HUES48 (cell line): Measurements from ENCODE around the gene GORASP2.
"Not testable (repeated sequence)": the region's sequence is repeated elsewhere in the genome, so short reads cannot be mapped to it uniquely, and the experiment has no call there.

Experiments used
- H3K27ac ChIP-seq: one replicate; pipeline ENCODE4 v1.7.0; 2013; ENCODE audit warnings: low read depth, low read length, inconsistent platforms
- H3K27me3 ChIP-seq: 2 replicates; pipeline ENCODE4 v1.6.1; 2013; ENCODE audit warnings: mild to moderate bottlenecking, low read length; ENCODE audit not compliant: control insufficient read depth, insufficient read depth
- H3K36me3 ChIP-seq: 2 replicates; pipeline ENCODE4 v1.6.1; 2013; ENCODE audit warnings: low read length; ENCODE audit not compliant: control insufficient read depth, insufficient read depth
- H3K4me1 ChIP-seq: 2 replicates; pipeline ENCODE4 v1.6.1; 2013; ENCODE audit warnings: mild to moderate bottlenecking, low read length; ENCODE audit not compliant: control insufficient read depth, insufficient read depth
- H3K4me3 ChIP-seq: 2 replicates; pipeline ENCODE4 v1.5.1; 2013; ENCODE audit warnings: mild to moderate bottlenecking, low read depth, low read length
- H3K9ac ChIP-seq: 2 replicates; pipeline ENCODE4 v1.6.1; 2013; ENCODE audit warnings: mild to moderate bottlenecking, low read depth, low read length, moderate library complexity
- H3K9me3 ChIP-seq: 2 replicates; pipeline ENCODE4 v1.6.1; 2013; ENCODE audit warnings: low read length; ENCODE audit not compliant: control insufficient read depth, insufficient read depth

GORASP2 gene

DNA sequence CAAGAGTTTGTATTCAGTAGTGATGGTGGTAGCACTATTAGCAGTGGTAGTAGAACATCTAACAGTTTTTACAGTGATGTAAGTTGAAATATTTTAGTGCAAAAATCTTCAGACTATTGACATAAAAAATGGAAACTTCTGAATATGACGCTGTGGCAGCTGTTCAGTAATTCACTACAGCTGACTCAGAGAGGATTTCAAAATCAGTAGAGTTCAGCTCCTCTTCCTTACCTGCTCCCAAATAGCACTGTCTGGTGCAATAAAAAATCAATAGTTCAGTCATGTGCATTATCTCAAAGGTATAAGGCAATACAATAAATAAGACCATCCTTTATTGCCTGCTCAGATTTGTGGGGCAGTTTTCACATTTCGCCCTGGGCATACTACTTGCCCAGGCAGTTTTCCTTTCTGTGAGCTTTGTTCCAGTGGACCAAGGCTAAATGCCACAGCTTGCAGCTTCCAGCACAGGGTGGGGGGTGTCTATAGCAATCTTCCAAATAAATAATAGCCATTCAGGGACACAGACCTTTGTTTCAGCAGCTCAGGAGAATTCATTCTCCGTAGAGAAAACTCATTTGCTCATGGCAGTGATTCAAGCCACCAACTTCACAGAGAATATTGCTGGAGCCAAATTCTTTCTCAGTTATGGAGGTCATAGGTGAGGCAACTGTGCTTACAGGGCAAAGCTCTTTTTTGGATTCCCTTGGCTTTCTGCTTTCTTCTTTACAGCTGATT lies 33.9 kb upstream of the GORASP2 start:
- H3K9me3 ChIP-seq = no peaks in the 10 kb centered on the region
- H3K4me1 ChIP-seq = peaks cover 4% of the 10 kb centered on the region; the same call in 1 of the 2 replicates
- no peak overlapping the region for H3K4me3 ChIP-seq
- H3K27ac ChIP-seq = no peak overlapping the region
- no peaks in the 10 kb centered on the region for H3K27me3 ChIP-seq
- no peaks in the 10 kb centered on the region for H3K36me3 ChIP-seq
- no peak overlapping the region for H3K9ac ChIP-seq

DNA sequence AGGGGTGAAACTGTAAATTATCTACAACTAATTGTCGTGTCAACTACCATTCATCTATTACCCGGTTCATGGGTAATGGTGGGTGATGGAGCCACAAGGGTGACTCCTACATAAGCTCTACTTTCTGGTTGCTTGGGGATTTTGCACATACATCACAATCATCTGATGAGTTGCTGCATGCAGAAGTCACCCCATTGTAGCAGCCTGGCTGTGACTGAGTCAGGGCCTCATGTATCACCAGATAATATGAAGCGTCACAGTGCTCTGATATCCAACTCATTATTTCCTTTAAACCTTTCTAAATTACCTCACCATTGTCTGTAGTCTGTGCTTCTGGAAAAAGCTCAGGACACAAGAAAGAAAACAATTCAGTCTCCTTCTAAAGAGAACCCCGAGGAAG lies 32.4 kb upstream of the GORASP2 start:
- Histone ChIP-seq H3K9me3 (no peaks in the 10 kb centered on the region), H3K27ac (no peak overlapping the region), H3K4me3 (no peak overlapping the region), H3K9ac (no peak overlapping the region), H3K27me3 (no peaks in the 10 kb centered on the region), H3K4me1 (no peaks in the 10 kb centered on the region), H3K36me3 (no peaks in the 10 kb centered on the region)

DNA sequence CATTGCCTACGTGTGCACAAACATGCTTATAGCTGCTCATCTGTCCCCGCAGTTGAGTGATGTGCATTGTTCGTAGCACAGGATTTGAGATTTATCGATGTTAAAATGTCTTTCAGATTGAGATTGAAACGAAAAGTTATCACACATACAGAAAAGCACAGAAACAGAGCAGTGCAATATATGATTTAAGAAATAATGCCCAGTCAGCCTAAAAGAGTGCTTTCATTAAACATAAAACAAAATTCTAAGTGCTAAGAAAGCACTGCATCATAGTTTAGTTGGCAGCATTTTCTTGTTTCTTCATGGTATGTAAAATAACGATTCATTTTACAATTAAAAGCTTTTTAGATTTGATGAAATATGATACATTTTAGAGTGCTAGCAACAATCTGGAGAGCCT lies 31.9 kb upstream of the GORASP2 start:
- no peaks in the 10 kb centered on the region for H3K36me3 ChIP-seq

DNA sequence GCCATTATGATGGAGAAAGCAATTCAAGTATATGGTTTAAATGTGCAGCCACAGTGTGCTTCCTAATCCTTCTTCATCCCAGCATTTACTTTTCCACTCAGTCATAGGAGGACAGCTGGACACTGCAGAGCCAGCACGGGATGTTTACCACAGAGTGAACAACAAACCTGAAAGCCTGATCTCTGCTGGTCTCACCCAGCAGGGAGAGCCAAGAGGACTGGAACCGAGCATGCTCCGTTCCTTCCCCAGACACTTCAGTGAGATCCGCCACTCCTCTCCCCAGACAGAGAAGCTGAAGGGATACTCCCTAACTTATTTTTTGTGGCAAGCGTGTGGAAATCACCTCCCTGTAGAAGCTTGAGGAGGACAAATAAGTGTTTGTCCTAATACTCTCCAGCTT lies 23.2 kb upstream of the GORASP2 start:
- H3K9ac ChIP-seq = no peak overlapping the region
- no peaks in the 10 kb centered on the region; the same call in 1 of the 2 replicates for H3K4me1 ChIP-seq
- no peaks in the 10 kb centered on the region for H3K27me3 ChIP-seq
- no peaks in the 10 kb centered on the region for H3K36me3 ChIP-seq
- H3K27ac ChIP-seq = no peak overlapping the region
- no peak overlapping the region for H3K4me3 ChIP-seq
- peaks cover under 1% of the 10 kb centered on the region; the same call in 1 of the 2 replicates for H3K9me3 ChIP-seq

More for the DNA sequence above, 31.9 kb upstream of the GORASP2 start:
- Histone ChIP-seq H3K4me3 (no peak overlapping the region), H3K27ac (no peak overlapping the region), H3K27me3 (no peaks in the 10 kb centered on the region), H3K4me1 (no peaks in the 10 kb centered on the region), H3K9ac (no peak overlapping the region), H3K9me3 (no peaks in the 10 kb centered on the region)

DNA sequence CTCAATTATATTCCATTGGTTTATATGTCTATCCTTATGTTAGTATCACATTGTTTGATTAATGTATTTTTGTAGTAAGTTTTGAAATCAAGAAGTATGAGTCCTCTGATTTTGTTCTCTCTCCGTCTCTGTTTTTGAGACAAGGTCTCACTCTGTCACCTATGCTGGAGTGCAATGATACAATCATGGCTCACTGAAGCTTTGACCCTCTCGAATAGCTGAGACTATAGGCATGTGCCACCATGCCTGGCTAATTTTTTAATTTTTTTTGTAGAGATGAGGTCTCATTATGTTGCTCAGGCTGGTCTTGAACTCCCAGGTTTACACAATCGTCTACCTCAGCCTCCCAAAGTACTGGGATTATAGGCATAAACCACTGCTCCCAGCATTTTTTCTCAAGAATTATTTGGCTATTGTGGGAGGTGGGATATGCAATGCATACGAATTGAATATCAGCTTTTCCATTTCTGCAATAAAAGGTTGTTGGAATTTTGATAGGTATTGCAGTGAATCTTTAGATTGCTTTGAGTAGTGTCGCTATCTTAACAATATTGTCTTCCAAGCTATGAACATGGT lies 17.7 kb upstream of the GORASP2 start:
- H3K9ac ChIP-seq = no peak overlapping the region
- no peaks in the 10 kb centered on the region for H3K27me3 ChIP-seq
- peaks cover 15% of the 10 kb centered on the region; the same call in 1 of the 2 replicates for H3K9me3 ChIP-seq
- H3K4me1 ChIP-seq = no peaks in the 10 kb centered on the region
- H3K36me3 ChIP-seq = no peaks in the 10 kb centered on the region
- no peak overlapping the region for H3K27ac ChIP-seq
- no peak overlapping the region for H3K4me3 ChIP-seq

DNA sequence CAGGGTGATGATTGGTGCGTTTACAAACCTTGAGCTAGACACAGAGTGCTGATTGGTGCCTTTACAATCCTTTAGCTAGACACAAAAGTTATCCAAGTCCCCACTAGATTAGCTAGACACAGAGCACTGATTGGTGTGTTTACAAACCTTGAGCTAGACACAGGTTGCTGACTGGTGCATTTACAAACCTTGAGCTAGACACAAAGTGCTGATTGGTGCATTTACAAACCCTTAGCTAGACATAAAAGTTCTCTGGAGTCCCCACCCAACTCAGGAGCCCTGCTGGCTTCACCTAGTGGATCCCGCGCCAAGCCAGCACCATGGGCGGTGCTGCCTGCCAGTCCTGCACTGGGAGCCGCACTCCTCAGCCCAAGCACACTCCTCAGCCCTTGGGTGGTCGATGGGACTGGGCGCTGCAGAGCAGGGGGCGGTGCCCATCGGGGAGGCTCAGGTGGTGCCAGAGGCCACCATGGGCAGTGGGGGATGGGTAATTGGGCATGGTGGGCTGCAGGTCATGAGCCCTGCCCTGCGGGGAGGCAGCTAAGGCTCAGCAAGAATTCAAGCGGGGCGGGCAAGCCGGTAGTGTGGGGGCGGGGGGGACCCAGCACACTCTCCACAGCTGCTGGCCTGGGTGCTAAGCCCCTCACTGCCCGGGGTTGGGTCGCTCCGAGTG lies 13.9 kb upstream of the GORASP2 start:
- H3K4me3 ChIP-seq, H3K9ac ChIP-seq, H3K27ac ChIP-seq, H3K27me3 ChIP-seq, H3K4me1 ChIP-seq, H3K36me3 ChIP-seq: not testable (repeated sequence)
- peaks cover 35% of the 10 kb centered on the region for H3K9me3 ChIP-seq

DNA sequence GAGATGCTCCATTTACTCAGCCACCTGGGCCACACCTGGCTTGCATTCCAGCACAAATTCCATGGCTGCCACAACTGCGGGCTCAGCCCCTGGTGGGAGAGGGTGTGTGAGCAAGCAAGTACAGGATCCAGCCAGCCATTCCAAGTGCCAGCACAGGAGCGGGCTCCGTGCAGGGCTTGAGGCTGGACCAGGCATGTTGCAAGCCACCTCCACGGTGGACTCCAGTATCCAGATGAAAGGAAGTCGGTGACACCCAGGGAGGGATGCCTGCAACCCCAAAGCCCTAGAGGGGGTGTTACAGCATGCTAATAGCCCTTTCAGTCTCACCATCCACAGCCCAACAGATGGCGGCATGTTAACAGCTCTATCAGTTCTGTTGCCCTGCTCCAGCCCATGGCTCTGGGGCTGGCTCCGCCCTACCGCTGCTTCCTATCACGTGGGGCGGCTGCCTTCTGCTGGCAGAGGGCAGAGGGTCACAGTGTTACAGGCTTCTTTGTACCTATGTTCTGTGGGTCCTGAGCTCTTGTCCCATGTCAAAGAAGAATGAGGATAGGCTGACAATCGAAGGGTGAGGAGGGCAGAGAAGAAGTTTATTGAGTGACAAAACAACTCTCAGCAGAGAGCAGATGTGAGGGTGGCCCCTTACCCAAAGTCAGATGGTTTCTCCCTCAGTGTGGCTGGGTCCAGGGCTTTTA lies 11.7 kb upstream of the GORASP2 start:
- Histone ChIP-seq H3K27ac (no peak overlapping the region), H3K27me3 (no peaks in the 10 kb centered on the region), H3K4me3 (no peak overlapping the region), H3K9ac (no peak overlapping the region), H3K9me3 (peaks cover 32% of the 10 kb centered on the region), H3K4me1 (no peaks in the 10 kb centered on the region), H3K36me3 (no peaks in the 10 kb centered on the region)

DNA sequence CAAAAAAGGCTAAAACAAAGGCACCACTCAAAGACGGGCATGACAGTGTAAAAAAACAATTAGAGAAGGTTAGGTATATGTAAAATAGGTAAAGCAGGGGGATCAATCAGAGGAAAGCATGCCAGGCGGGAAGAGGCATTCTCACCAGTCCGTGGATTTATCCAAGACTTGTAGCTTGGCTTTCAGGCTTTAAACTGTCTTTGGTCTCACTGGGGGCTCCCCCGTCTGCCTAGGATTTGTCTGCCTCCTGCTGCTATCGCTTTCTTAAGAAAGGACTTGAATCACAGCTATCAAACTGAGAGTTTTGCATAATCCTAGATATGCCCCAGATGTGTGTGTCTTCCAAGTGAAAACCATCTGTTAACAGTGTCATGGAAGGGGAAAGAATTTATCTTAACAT lies 11.1 kb upstream of the GORASP2 start:
- Histone ChIP-seq H3K27ac (no peak overlapping the region), H3K4me3 (no peak overlapping the region), H3K36me3 (no peaks in the 10 kb centered on the region), H3K27me3 (no peaks in the 10 kb centered on the region), H3K9me3 (peaks cover 29% of the 10 kb centered on the region), H3K9ac (no peak overlapping the region), H3K4me1 (no peaks in the 10 kb centered on the region)

DNA sequence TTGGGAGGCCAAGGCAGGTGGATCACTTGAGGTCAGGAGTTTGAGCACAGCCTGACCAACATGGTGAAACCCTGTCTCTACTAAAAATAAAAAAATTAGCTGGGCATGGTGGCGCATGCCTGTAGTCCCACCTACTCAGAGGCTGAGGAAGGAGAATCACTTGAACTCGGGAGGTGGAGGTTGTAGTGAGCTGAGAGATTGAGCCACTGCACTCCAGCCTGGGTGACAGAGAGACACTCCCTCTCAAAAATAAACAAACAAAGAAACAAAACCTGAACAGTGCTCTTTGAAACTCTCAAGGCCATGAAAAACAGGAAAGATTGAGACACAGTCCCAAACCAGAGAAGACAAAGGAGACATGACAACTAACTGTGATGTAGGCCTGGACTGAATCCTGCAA lies 7.2 kb upstream of the GORASP2 start:
- peaks cover 39% of the 10 kb centered on the region for H3K9me3 ChIP-seq
- not testable (repeated sequence) for H3K4me1 ChIP-seq, H3K27ac ChIP-seq, H3K9ac ChIP-seq, H3K27me3 ChIP-seq, H3K36me3 ChIP-seq, H3K4me3 ChIP-seq

DNA sequence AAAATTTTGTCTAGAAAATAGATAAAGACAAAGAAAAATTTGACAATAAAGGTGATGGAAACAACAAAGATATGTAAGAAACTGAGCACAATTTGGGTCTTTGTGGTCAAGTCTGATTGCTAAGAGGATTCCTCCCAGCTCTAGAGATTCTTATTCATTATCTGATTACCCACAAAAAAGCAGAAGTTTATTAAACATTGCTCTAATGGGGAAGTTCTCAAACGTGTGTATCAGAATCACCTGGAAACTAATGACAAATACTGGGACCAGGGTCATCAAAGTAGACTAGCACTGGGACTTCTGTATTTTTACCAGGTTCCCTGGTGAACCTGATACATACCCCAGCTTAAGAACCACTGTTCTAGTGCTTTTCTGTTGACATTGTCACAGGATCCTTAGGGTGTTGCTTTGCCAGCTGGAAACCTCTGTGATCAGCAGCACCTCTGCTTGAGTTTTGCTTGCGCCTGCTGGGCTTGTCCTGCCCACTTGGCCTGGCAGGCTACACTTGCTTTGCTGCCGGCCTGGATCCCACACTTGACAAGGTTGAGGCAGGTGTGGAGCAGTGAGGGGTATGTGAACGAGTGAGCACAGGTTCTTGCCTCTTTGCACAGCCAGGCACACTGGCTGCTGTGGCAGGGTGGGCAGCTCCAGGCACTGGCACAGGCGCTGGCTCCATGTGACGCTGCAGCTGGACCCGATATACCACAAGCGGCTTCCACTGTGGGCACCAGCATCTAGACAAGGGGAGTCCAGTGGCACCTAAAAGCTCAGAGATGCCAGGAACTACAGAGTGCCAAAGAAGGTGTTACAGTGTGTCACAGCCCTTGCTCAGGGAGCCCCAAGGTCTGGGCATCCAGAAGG lies 6.2 kb upstream of the GORASP2 start:
- Histone ChIP-seq H3K4me1 (peaks cover 1% of the 10 kb centered on the region), H3K27ac (no peak overlapping the region), H3K4me3 (no peak overlapping the region), H3K27me3 (no peaks in the 10 kb centered on the region), H3K36me3 (no peaks in the 10 kb centered on the region), H3K9ac (no peak overlapping the region), H3K9me3 (peaks cover 31% of the 10 kb centered on the region)
